GM12878 (cell line): ENCODE data around the gene CLIP2. TPM values are rescaled to one million over a fixed set of nuclear protein-coding genes. Genes with fewer than 3 reads are reported as not detected.

Experiments used
- ATAC-seq: fragments of 200-7000 bp; cut with Tn5 transposase; 3 replicates; pipeline ENCODE4 v1.9.1; 2020; ENCODE audit warnings: mild to moderate bottlenecking, moderate library complexity
- BruUV-seq: library from RNA; stranded (reverse); fragments of 400-500 nt; replicated peaks from 2 replicates; lab custom pipeline; 2021; lab: Mats Ljungman, UMichigan
- CTCF ChIA-PET: fragments of 300-600 bp; sonication (Branson Sonifier 250); formaldehyde crosslinking; extraction: SDS; loops from one replicate; lab custom pipeline; 2021; ENCODE audit warnings: inconsistent platforms; lab: Yijun Ruan, JAX
- POLR2A ChIA-PET: fragments of 350-600 bp; formaldehyde crosslinking; extraction: SDS; loops from one replicate; lab custom pipeline; 2021; ENCODE audit warnings: inconsistent platforms; lab: Charles Lee
- RAD21 ChIA-PET: fragments of 300-600 bp; sonication (Branson Sonifier 250); formaldehyde crosslinking; loops from one replicate; lab custom pipeline; 2023; ENCODE audit warnings: antibody characterized with exemption; ENCODE audit not compliant: unreplicated experiment; lab: Charles Lee
- SMC1A ChIA-PET: fragments of 300-600 bp; sonication (Branson Sonifier 250); formaldehyde crosslinking; loops from one replicate; lab custom pipeline; 2023; ENCODE audit not compliant: unreplicated experiment, uncharacterized antibody; lab: Charles Lee
- DNase-seq: peaks from one replicate; pipeline ENCODE4 v3.0.0-alpha.2; 2011; ENCODE audit warnings: low read depth, low spot score
- FAIRE-seq: peaks from 3 replicates; lab custom pipeline; 2011; peaks lifted over from hg19 to GRCh38; lab: Jason Lieb, UNC
- H2AFZ ChIP-seq: 2 replicates; pipeline ENCODE4 v1.6.0; 2011; ENCODE audit warnings: low read depth, low read length, control low read depth; ENCODE audit not compliant: control insufficient read depth
- H3K27ac ChIP-seq: 2 replicates; pipeline ENCODE4 v1.5.1; 2011; ENCODE audit warnings: control low read depth; ENCODE audit not compliant: control insufficient read depth, insufficient read depth
- H3K27me3 ChIP-seq, 2 experiments: replicated peaks in 1 of 2; 2 replicates each; pipeline versions ENCODE4 v1.6.0 to v1.6.1; 2011; ENCODE audit warnings: low read length in 1 of 2; ENCODE audit not compliant: control insufficient read depth in 2 of 2, insufficient read depth in 2 of 2
- H3K36me3 ChIP-seq, 2 experiments: 2 replicates each; pipeline ENCODE4 v1.5.1; 2011; ENCODE audit warnings: low read length in 1 of 2; ENCODE audit not compliant: control insufficient read depth in 2 of 2, insufficient read depth in 2 of 2
- H3K4me1 ChIP-seq: 2 replicates; pipeline ENCODE4 v1.6.1; 2011; ENCODE audit warnings: mild to moderate bottlenecking, low read length, moderate library complexity, mixed read lengths; ENCODE audit not compliant: control insufficient read depth, insufficient read depth
- H3K4me2 ChIP-seq: 2 replicates; pipeline ENCODE4 v1.6.0; 2011; ENCODE audit warnings: control low read depth; ENCODE audit not compliant: control insufficient read depth, insufficient read depth
- H3K4me3 ChIP-seq: fragments of 200-600 bp; sonication (generic); 2 replicates; pipeline ENCODE4 v1.5.1; 2016
- H3K79me2 ChIP-seq: 2 replicates; pipeline ENCODE4 v1.6.0; 2011; ENCODE audit warnings: low read length; ENCODE audit not compliant: control insufficient read depth, insufficient read depth
- H3K9ac ChIP-seq: 2 replicates; pipeline ENCODE4 v1.8.0; 2011; ENCODE audit warnings: low read length, control low read depth, mixed read lengths; ENCODE audit not compliant: control insufficient read depth, insufficient read depth
- H3K9me3 ChIP-seq: replicated peaks from 3 replicates; pipeline ENCODE4 v1.5.1; 2011; ENCODE audit warnings: mild to moderate bottlenecking, low read length; ENCODE audit not compliant: control insufficient read depth, insufficient read depth
- H4K20me1 ChIP-seq: 2 replicates; pipeline ENCODE4 v1.6.0; 2011; ENCODE audit not compliant: control insufficient read depth, insufficient read depth
- ATF7 ChIP-seq: fragments of 450-650 bp; IDR thresholded peaks from 2 replicates; pipeline ENCODE4 v1.6.1; 2016; ENCODE audit warnings: low read depth, mild to moderate bottlenecking
- BHLHE40 ChIP-seq, 2 experiments: fragments of 450-650 bp in 1 of 2; IDR thresholded peaks; 2 replicates each; pipeline ENCODE4 v1.6.1; 2011 to 2017; ENCODE audit warnings: low read depth in 2 of 2, borderline replicate concordance in 1 of 2, improper control_type of control experiment in 1 of 2, low read length in 1 of 2, mild to moderate bottlenecking in 1 of 2
- ESRRA ChIP-seq: IDR thresholded peaks from 2 replicates; pipeline ENCODE4 v1.6.1; 2012; ENCODE audit warnings: mild to moderate bottlenecking, low read length, improper control_type of control experiment
- MEF2B ChIP-seq: fragments of 450-650 bp; IDR thresholded peaks from 2 replicates; pipeline ENCODE4 v1.6.1; 2018; ENCODE audit warnings: mild to moderate bottlenecking, moderate library complexity; ENCODE audit not compliant: partially characterized antibody, poor library complexity, severe bottlenecking
- MYC ChIP-seq: IDR thresholded peaks from 2 replicates; pipeline ENCODE4 v1.6.1; 2011; ENCODE audit warnings: mild to moderate bottlenecking, low read length, moderate library complexity, inconsistent platforms; ENCODE audit not compliant: insufficient read depth, insufficient replicate concordance, insufficient read length, severe bottlenecking
- NFYB ChIP-seq: IDR thresholded peaks from 2 replicates; pipeline ENCODE4 v1.6.1; 2011; ENCODE audit warnings: low read depth, mild to moderate bottlenecking, low read length, improper control_type of control experiment, moderate library complexity; ENCODE audit not compliant: insufficient read depth
- NR2C2 ChIP-seq: IDR thresholded peaks from 2 replicates; pipeline ENCODE4 v1.6.1; 2011; ENCODE audit warnings: borderline replicate concordance, low read depth; ENCODE audit not compliant: control insufficient read depth, insufficient read length
- POLR2AphosphoS5 ChIP-seq: IDR thresholded peaks from 2 replicates; pipeline ENCODE4 v1.6.1; 2011; ENCODE audit warnings: mild to moderate bottlenecking, low read length, inconsistent platforms
- RCOR1 ChIP-seq: conservative IDR thresholded peaks from 2 replicates; pipeline ENCODE4 v1.6.1; 2012; ENCODE audit warnings: low read depth, low read length, improper control_type of control experiment
- SIX5 ChIP-seq: IDR thresholded peaks from 2 replicates; pipeline ENCODE4 v1.6.1; 2011; ENCODE audit warnings: mild to moderate bottlenecking, low read depth, low read length, moderate library complexity; ENCODE audit not compliant: severe bottlenecking
- SPI1 ChIP-seq: IDR thresholded peaks from 2 replicates; pipeline ENCODE4 v1.6.1; 2011; ENCODE audit warnings: low read depth, mild to moderate bottlenecking, low read length, moderate library complexity, borderline replicate concordance; ENCODE audit not compliant: insufficient read depth
- WGBS: methylation state at CpG from one replicate; pipeline ENCODE4 v1.1.6; 2016; ENCODE audit warnings: low lambda C conversion rate; ENCODE audit not compliant: insufficient replicate concordance, insufficient coverage; ENCODE audit errors: missing lambda C conversion rate; 5-methylcytosine and 5-hydroxymethylcytosine counted together
- in situ Hi-C: fragments of 300-500 bp; cut with MboI; formaldehyde crosslinking; loops from 9 replicates; pipeline ENCODE4 v1.14.3; 2018; ENCODE audit warnings: mixed read lengths
- intact Hi-C: fragments of 100-400 bp; cut with micrococcal nuclease; formaldehyde crosslinking; loops from one replicate; pipeline ENCODE4 v1.14.2; 2022; ENCODE audit not compliant: unreplicated experiment
- polyA plus RNA-seq, 11 experiments: library from polyadenylated mRNA; depleted of rRNA in 4 of 11; unstranded in 6 of 11; stranded (reverse) in 5 of 11; fragments of >200 nt; fragmentation: Nextera tagmentation in 4 of 11; fragmentation: Illumina TruSeq in 1 of 11; extraction: Ambion mirVana in 4 of 11; extraction: Trizol in 1 of 11; gene quantifications; 1 replicate in 1 of 11; 2 replicates in 10 of 11; pipeline versions ENCODE4 v1.2.1 to v1.2.3, GENCODE V29; 2011 to 2016; ENCODE audit warnings: inconsistent platforms in 2 of 11, missing spikeins in 2 of 11, low read depth in 1 of 11
- total RNA-seq, 4 experiments: library from RNA; depleted of rRNA in 3 of 4; stranded (reverse); fragments of >200 nt in 3 of 4; fragmentation: Illumina TruSeq in 1 of 4; extraction: Trizol in 1 of 4; gene quantifications; 2 replicates each; pipeline versions ENCODE4 v1.2.1 to v1.2.3, GENCODE V29; 2013 to 2021
- TF ChIP-seq, protein P1 (sequence below): fragments of 450-650 bp; IDR thresholded peaks from 2 replicates; pipeline ENCODE4 v1.6.1; 2017; ENCODE audit warnings: mild to moderate bottlenecking, moderate library complexity

Gene CLIP2
- total and polyA plus RNA-seq, 10 of the 15 experiments (the other 5 are each of a cell fraction or from before 2014, with no cell fraction given) = 0.26 to 56.3 (median 21.0) TPM

DNA sequence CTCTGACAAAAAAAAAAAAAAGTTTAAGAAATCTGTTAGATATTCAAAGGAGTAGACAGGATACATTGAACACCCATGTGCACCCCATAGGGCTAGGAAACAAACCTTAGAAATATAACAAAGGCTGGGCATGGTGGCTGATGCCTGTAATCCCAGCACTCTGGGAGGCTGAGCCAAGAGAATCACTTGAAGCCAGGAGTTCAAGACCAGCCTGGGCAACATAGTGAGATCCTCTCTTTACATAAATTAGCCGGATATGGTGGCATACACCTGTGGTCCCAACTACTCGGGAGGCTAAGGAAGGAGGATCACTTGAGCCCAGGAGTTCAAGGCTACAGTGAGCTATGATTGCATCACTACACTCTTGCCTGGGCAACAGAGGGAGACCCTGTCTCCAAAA, 15.3 kb downstream of the CLIP2 start (continued):
- TF ChIP-seq POLR2AphosphoS5 = no peak
- no peak for TF ChIP-seq ATF7

DNA sequence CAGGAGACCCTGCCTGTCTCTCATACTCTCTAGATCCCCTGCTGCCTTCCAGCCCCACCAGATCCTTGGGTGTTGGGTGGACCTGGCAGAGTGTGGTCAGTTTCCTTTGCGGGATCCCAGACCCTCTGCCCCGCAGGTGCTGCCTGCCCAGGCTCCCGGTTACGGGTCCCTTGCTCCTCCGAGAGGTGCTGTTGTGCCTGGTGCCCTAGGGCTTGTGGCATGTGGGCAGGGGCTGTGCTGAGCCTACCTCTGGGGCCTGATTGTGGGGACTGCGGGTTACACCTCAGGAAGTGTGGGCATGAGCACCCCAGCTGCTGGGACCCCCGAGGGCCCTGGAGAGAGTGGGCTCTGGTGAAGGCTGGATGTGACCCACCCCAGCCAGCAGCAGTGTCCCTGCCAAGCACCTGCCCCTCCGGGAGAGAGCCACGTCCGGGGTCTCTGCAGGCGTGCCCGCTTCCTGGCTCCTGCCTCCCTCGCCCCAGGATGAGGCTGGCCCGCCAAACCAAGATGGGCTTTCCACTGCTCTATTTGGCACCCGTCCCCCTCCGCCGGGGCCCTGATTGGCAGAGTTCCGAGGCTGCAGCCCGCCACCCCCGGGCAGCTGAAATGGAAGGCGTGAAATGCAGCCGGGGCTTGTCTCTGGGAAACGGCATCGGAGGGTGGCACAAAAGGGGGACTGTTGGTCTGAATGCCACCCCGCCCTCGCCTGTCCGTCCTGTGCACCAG, 17.0 kb downstream of the CLIP2 start:
- peak overlapping the region; percentile 66 for H3K27ac ChIP-seq
- WGBS = 27% methylated on average over 27 of the region's 27 CpGs
- peaks cover 51% of the 10 kb centered on the region for H3K79me2 ChIP-seq
- in situ Hi-C loops (no loop called here), intact Hi-C loops (loop anchor here (10.0 kb wide), 1 partner anchor 59 kb away; no protein-coding TSS in a partner anchor)
- ATAC-seq = peak; percentile 59
- SMC1A ChIA-PET = interaction anchor here (0.6 kb wide), 1 partner anchor 18 kb away, joined by 3 read pairs; no protein-coding TSS in a partner anchor
- POLR2A ChIA-PET = interaction anchor here (0.6 kb wide), 1 partner anchor 75 kb away, joined by 3 read pairs; no protein-coding TSS in a partner anchor
- RAD21 ChIA-PET = interaction anchor here (0.8 to 1.5 kb wide), 3 partner anchors 12 to 100 kb away, joined by 3 to 4 read pairs (median 4); no protein-coding TSS in a partner anchor
- no peaks in the 10 kb centered on the region for H4K20me1 ChIP-seq
- FAIRE-seq = no peak
- H3K36me3 ChIP-seq = peaks cover 0 to 14% of the 10 kb centered on the region in 2 experiments; a peak in 2 of 4 replicates
- H3K27me3 ChIP-seq = no peaks in the 10 kb centered on the region
- peak overlapping the region; percentile 19 for H2AFZ ChIP-seq
- H3K9me3 ChIP-seq = no peaks in the 10 kb centered on the region; the same call in 1 of the 3 replicates
- H3K4me3 ChIP-seq = peak overlapping the region; percentile 57
- DNase-seq = no peak
- CTCF ChIA-PET = interaction anchor here (1.3 to 2.5 kb wide), 2 partner anchors 11 to 13 kb away, joined by 3 to 8 read pairs; no protein-coding TSS in a partner anchor
- H3K9ac ChIP-seq = peak overlapping the region; percentile 58; the same call in 1 of the 2 replicates
- H3K4me1 ChIP-seq = peaks cover 28% of the 10 kb centered on the region
- H3K4me2 ChIP-seq = peak overlapping the region; percentile 92
- BruUV-seq = no TSS peak
- TF ChIP-seq RCOR1 (no peak), NR2C2 (no peak), ESRRA (no peak), SPI1 (no peak), SIX5 (no peak), MYC (no peak), NFYB (no peak), BHLHE40 (IDR thresholded peaks at IDR 0.05; ENCODE audit: borderline replicate concordance in 1 of 2, low read depth in 2 of 2, low read length in 1 of 2) (no peak), MEF2B (no peak)
- TF ChIP-seq, protein P1, sequence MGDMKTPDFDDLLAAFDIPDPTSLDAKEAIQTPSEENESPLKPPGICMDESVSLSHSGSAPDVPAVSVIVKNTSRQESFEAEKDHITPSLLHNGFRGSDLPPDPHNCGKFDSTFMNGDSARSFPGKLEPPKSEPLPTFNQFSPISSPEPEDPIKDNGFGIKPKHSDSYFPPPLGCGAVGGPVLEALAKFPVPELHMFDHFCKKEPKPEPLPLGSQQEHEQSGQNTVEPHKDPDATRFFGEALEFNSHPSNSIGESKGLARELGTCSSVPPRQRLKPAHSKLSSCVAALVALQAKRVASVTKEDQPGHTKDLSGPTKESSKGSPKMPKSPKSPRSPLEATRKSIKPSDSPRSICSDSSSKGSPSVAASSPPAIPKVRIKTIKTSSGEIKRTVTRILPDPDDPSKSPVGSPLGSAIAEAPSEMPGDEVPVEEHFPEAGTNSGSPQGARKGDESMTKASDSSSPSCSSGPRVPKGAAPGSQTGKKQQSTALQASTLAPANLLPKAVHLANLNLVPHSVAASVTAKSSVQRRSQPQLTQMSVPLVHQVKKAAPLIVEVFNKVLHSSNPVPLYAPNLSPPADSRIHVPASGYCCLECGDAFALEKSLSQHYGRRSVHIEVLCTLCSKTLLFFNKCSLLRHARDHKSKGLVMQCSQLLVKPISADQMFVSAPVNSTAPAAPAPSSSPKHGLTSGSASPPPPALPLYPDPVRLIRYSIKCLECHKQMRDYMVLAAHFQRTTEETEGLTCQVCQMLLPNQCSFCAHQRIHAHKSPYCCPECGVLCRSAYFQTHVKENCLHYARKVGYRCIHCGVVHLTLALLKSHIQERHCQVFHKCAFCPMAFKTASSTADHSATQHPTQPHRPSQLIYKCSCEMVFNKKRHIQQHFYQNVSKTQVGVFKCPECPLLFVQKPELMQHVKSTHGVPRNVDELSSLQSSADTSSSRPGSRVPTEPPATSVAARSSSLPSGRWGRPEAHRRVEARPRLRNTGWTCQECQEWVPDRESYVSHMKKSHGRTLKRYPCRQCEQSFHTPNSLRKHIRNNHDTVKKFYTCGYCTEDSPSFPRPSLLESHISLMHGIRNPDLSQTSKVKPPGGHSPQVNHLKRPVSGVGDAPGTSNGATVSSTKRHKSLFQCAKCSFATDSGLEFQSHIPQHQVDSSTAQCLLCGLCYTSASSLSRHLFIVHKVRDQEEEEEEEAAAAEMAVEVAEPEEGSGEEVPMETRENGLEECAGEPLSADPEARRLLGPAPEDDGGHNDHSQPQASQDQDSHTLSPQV = no peak
